ENCODE data around the gene NPAS3. TPM values are rescaled to one million over a fixed set of nuclear protein-coding genes. Genes with fewer than 3 reads are reported as not detected.
A peak's percentile ranks its signal among the peaks of the same experiment; 100 is the strongest.

NPAS3 gene
- polyA plus RNA-seq, 1 donor = 1.0 TPM

DNA sequence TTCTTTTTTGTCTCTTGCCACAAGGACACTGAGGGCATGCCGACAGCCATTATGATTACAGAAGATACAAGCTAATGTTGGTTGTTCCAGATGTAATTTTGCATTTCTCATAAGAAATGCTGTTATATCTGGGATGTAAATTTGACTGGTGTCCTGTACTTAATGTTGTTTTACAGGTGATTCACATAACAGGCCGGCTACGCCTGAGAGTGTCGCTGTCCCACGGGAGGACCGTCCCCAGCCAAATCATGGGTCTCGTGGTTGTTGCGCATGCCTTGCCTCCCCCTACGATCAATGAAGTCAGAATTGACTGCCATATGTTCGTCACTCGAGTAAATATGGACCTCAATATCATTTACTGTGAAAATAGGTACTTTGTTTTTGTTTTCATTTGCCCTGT is 835.5 kb downstream of the NPAS3 start:
- Histone ChIP-seq H3K27me3 (ENCODE audit: control insufficient read depth, insufficient read depth, low read length) (no peaks in the 10 kb centered on the region), H3K9me3 (ENCODE audit: control insufficient read depth, low read depth, low read length) (no peaks in the 10 kb centered on the region), H3K4me1 (ENCODE audit: control insufficient read depth, insufficient read depth, low read length) (no peaks in the 10 kb centered on the region), H3K27ac (ENCODE audit: low read length) (no peak overlapping the region), H3K4me3 (ENCODE audit: low read length) (no peak overlapping the region), H3K36me3 (ENCODE audit: control insufficient read depth, insufficient read depth, low read length) (no peaks in the 10 kb centered on the region)
- DNase-seq = no peak
- 94% methylated on average over 2 of the region's 11 CpGs for WGBS (ENCODE audit: insufficient coverage, low lambda C conversion rate)

DNA sequence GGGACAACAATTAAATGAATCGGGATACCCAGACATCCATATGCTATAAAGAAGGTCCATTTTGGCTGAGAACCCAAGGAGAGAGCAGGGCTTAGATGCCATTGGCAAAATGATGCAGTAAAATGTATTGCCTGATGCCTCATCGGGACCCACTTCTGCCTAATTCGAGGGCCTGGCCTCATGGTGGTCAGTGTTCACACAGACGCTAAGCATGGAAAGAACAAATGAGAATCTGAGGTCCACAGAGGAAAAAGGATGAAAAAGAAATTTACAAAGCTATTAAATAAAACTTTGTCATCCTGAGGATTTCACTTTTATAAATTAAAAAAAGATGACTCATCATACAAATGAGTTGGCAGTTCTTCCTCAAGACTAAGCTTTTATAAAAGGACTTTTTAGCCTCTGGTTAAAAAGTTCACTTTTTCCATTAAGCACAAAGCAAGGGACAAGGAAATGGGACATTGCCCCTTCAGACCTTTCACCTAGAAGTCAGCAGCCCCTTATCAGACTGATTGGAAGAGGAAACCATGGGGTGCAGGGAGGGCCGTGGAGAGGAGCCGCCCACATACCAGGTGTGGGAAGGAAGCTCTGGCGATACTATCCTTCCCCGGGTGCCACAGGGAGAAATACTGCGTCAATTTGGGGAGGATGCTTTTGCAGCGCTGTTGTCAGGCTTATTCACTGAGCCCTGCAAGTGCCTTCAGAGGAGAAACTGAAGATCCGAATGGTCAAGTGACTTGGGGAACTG is 836.2 kb downstream of the NPAS3 start:
- DNase-seq = peak; percentile 48 to 75
- no peaks in the 10 kb centered on the region for H3K36me3 ChIP-seq (ENCODE audit: control insufficient read depth, insufficient read depth, low read length)
- no peaks in the 10 kb centered on the region for H3K27me3 ChIP-seq (ENCODE audit: control insufficient read depth, insufficient read depth, low read length)
- no CpG with 5 or more reads among the region's 11 CpGs for WGBS (ENCODE audit: insufficient coverage, low lambda C conversion rate)
- H3K27ac ChIP-seq (ENCODE audit: low read length) = no peak overlapping the region
- no peaks in the 10 kb centered on the region for H3K4me1 ChIP-seq (ENCODE audit: control insufficient read depth, insufficient read depth, low read length)
- no peaks in the 10 kb centered on the region for H3K9me3 ChIP-seq (ENCODE audit: control insufficient read depth, low read depth, low read length)
- H3K4me3 ChIP-seq (ENCODE audit: low read length) = no peak overlapping the region

DNA sequence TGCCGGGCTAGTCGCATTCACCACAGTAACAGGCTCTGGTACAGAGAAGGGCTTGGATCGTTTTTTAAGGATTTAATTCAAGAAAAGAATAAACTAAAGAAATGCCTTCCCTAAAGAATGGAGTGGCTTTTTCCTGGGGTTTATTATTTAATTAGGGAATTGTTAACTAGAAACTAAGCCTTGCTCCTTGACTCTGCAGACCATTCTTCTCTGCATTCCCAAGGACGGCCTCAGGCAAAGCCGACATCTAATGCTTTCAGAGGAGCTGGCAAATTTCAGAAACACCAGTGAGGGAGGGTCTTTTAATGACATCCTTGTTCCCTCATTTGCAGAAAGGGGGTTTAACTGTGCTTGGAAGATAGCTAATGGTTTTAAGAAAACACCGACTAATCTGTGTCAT is 838.2 kb downstream of the NPAS3 start:
- Histone ChIP-seq H3K27me3 (ENCODE audit: control insufficient read depth, insufficient read depth, low read length) (no peaks in the 10 kb centered on the region), H3K36me3 (ENCODE audit: control insufficient read depth, insufficient read depth, low read length) (no peaks in the 10 kb centered on the region), H3K9me3 (ENCODE audit: control insufficient read depth, low read depth, low read length) (no peaks in the 10 kb centered on the region), H3K4me3 (ENCODE audit: low read length) (no peak overlapping the region), H3K4me1 (ENCODE audit: control insufficient read depth, insufficient read depth, low read length) (no peaks in the 10 kb centered on the region), H3K27ac (ENCODE audit: low read length) (no peak overlapping the region)
- DNase-seq = no peak
- 92% methylated on average over 2 of the region's 6 CpGs for WGBS (ENCODE audit: insufficient coverage, low lambda C conversion rate)

DNA sequence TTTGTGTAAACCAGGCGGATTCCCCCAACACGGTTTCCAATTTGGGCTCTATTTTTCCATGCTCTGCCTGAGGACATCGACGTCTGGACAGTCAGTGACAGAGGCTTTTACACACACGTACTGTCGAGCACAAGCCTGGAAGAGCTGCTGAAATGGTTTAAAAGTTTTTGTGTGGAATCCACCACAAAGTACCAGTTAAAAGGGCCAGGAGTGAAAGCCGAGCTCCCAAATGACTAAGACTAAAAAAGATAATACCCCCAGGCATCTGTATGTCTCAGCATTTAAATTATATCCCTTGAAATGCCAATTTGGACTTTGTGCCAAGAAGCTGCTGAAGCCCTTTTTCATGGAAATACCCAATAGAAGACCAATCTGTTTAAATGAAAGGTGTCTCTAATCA is 839.0 kb downstream of the NPAS3 start:
- no peak for DNase-seq
- no CpG with 5 or more reads among the region's 7 CpGs for WGBS (ENCODE audit: insufficient coverage, low lambda C conversion rate)
- H3K27me3 ChIP-seq (ENCODE audit: control insufficient read depth, insufficient read depth, low read length) = no peaks in the 10 kb centered on the region
- no peaks in the 10 kb centered on the region for H3K4me1 ChIP-seq (ENCODE audit: control insufficient read depth, insufficient read depth, low read length)
- no peak overlapping the region for H3K4me3 ChIP-seq (ENCODE audit: low read length)
- H3K36me3 ChIP-seq (ENCODE audit: control insufficient read depth, insufficient read depth, low read length) = no peaks in the 10 kb centered on the region
- no peak overlapping the region for H3K27ac ChIP-seq (ENCODE audit: low read length)
- H3K9me3 ChIP-seq (ENCODE audit: control insufficient read depth, low read depth, low read length) = no peaks in the 10 kb centered on the region

DNA sequence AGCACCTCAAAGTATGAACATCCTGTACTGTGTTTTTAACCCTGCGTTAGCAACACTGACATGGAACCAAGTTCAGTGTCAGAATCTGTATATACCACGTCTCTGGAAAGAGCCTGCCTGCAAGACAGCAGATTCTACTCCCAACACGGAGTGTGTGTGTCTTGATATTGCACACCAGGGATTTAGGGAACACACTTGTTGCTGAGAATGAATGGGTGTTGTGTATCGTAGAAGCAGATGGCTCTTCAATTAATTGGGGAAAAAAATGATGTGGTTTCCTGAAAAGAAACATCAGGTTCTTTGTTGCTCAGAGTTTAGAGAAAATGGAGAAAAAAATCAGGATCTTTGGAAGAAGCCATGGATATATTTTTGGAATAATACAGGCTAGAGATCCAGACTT is 841.4 kb downstream of the NPAS3 start:
- no peaks in the 10 kb centered on the region for H3K9me3 ChIP-seq (ENCODE audit: control insufficient read depth, low read depth, low read length)
- H3K27ac ChIP-seq (ENCODE audit: low read length) = no peak overlapping the region
- no peaks in the 10 kb centered on the region for H3K36me3 ChIP-seq (ENCODE audit: control insufficient read depth, insufficient read depth, low read length)
- H3K27me3 ChIP-seq (ENCODE audit: control insufficient read depth, insufficient read depth, low read length) = no peaks in the 10 kb centered on the region
- 100% methylated on average over 1 of the region's 4 CpGs for WGBS (ENCODE audit: insufficient coverage, low lambda C conversion rate)
- H3K4me1 ChIP-seq (ENCODE audit: control insufficient read depth, insufficient read depth, low read length) = no peaks in the 10 kb centered on the region
- no peak for DNase-seq
- no peak overlapping the region for H3K4me3 ChIP-seq (ENCODE audit: low read length)

DNA sequence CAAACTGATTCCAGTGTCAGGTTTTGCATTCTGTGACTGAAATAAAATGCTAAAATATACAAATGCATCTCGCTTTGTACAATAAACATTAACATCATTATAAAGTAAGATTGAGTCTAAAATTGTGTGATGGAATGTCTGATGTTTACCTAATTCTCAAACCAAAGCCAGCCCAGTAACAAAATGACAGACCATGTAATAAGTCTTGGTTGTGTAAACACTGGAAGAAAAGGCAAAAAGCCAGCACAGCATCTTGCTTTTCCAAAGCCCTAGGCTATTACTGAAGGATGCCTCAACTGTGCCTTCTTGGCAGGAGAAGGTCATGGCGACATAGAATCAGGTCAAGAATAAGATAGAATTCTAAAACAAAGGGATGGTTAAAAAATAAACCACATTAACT is 842.6 kb downstream of the NPAS3 start:
- H3K36me3 ChIP-seq (ENCODE audit: control insufficient read depth, insufficient read depth, low read length) = no peaks in the 10 kb centered on the region
- WGBS (ENCODE audit: insufficient coverage, low lambda C conversion rate) = 100% methylated on average over 1 of the region's 2 CpGs
- no peak for DNase-seq
- no peak overlapping the region for H3K4me3 ChIP-seq (ENCODE audit: low read length)
- H3K4me1 ChIP-seq (ENCODE audit: control insufficient read depth, insufficient read depth, low read length) = no peaks in the 10 kb centered on the region
- H3K27me3 ChIP-seq (ENCODE audit: control insufficient read depth, insufficient read depth, low read length) = no peaks in the 10 kb centered on the region
- no peak overlapping the region for H3K27ac ChIP-seq (ENCODE audit: low read length)
- no peaks in the 10 kb centered on the region for H3K9me3 ChIP-seq (ENCODE audit: control insufficient read depth, low read depth, low read length)

DNA sequence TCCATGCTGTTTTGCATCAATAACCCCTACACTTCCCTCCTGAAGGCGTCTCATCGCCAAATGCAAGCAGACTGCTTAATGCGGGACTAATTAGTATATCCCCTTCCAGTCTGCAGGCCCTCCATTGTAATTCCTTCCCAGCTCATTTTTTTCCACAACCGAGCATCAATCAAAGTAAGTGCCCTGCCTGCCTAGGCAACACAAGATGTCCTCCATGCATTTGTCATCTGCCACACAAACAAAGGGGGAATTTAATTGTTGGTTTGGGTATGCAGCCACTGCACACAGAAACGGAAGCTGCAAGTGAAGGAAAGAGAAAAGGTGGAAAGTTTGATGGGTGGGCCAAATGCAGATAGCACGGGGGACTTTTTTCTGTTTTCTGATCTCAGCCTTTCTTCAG is 844.2 kb downstream of the NPAS3 start:
- WGBS (ENCODE audit: insufficient coverage, low lambda C conversion rate) = 100% methylated on average over 3 of the region's 6 CpGs

DNA sequence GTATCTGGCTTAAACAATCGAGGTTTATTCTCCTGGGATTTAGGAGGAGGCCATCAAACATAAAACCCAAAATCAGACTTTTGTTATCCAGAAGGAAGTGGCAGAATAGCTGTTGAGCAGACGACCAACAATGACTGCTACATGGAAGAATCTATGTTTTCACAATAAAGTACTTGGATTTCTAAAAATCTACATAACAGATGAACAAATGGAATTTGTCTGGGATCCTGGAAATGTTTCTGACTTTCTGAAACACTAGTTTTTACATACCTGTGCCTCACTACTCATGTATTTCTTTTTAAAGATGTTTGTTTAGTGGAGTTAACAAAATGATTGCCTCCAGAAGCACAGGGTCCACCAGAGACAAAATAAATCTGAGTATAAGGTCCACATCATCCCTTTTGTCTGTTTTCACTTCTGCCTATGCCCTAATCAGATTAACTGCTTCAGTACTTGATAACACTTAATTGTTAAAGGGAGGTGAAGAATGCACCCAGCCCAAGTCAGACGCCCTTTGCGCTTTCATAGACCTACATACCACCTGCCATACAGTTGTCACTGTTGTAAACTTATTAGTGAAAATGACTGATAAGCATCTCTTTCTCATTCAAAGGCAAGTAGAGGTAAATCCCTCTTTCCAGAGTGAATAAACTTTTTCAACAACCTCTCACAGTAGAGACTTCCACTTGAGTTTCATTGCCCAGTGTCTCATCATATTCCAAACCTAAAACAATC is 847.6 kb downstream of the NPAS3 start:
- Histone ChIP-seq H3K9me3 (ENCODE audit: control insufficient read depth, low read depth, low read length) (no peaks in the 10 kb centered on the region), H3K4me1 (ENCODE audit: control insufficient read depth, insufficient read depth, low read length) (no peaks in the 10 kb centered on the region), H3K27ac (ENCODE audit: low read length) (no peak overlapping the region), H3K27me3 (ENCODE audit: control insufficient read depth, insufficient read depth, low read length) (peaks cover 2% of the 10 kb centered on the region), H3K4me3 (ENCODE audit: low read length) (no peak overlapping the region), H3K36me3 (ENCODE audit: control insufficient read depth, insufficient read depth, low read length) (no peaks in the 10 kb centered on the region)
- DNase-seq = no peak
- WGBS (ENCODE audit: insufficient coverage, low lambda C conversion rate) = 83% methylated on average over 1 of the region's 4 CpGs

More for the DNA sequence above, 844.2 kb downstream of the NPAS3 start:
- H3K36me3 ChIP-seq (ENCODE audit: control insufficient read depth, insufficient read depth, low read length) = no peaks in the 10 kb centered on the region
- H3K4me3 ChIP-seq (ENCODE audit: low read length) = no peak overlapping the region
- H3K9me3 ChIP-seq (ENCODE audit: control insufficient read depth, low read depth, low read length) = no peaks in the 10 kb centered on the region
- no peaks in the 10 kb centered on the region for H3K4me1 ChIP-seq (ENCODE audit: control insufficient read depth, insufficient read depth, low read length)
- H3K27ac ChIP-seq (ENCODE audit: low read length) = no peak overlapping the region
- H3K27me3 ChIP-seq (ENCODE audit: control insufficient read depth, insufficient read depth, low read length) = no peaks in the 10 kb centered on the region
- no peak for DNase-seq

DNA sequence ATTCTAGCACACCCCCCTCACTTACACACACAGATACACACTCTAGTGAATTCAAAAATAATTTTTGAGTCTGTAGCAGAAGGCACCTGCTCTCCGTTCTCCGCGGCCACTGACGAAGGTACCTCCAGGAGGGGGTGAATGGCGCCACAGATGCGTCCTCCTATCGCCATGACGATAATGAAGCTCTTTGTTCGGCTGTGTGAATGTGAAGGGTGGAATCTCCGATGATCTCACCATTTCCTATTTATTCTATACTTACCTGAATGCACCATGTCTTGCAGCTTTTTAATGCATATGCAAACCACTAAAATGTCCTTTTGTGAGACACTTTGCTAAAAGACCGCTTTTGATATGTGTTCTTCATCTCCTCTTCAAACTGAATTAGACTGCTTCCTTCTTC is 849.5 kb downstream of the NPAS3 start:
- WGBS (ENCODE audit: insufficient coverage, low lambda C conversion rate) = 80% methylated on average over 1 of the region's 11 CpGs
- Histone ChIP-seq H3K36me3 (ENCODE audit: control insufficient read depth, insufficient read depth, low read length) (no peaks in the 10 kb centered on the region), H3K4me1 (ENCODE audit: control insufficient read depth, insufficient read depth, low read length) (no peaks in the 10 kb centered on the region), H3K27ac (ENCODE audit: low read length) (no peak overlapping the region), H3K9me3 (ENCODE audit: control insufficient read depth, low read depth, low read length) (no peaks in the 10 kb centered on the region), H3K27me3 (ENCODE audit: control insufficient read depth, insufficient read depth, low read length) (peaks cover 6% of the 10 kb centered on the region), H3K4me3 (ENCODE audit: low read length) (no peak overlapping the region)
- DNase-seq = no peak

DNA sequence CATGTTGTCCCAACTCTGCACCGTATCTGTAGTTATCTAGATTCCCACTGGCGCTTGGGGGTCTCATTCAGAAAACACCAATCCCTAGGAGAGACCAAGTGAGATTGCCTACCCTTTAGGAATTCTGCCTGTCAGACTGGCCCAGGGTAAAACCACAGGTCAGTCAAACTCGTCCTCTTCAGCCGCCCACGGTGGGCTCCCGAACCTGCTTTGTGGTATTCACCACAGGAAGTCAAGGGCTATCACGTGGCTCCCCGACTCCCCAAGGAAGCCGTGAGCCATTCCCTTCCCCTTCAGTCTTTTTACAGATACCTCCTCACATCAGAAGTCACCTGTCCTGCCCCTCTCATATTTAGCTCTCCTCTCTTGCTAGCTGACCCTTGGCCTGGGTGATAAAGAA is 852.3 kb downstream of the NPAS3 start:
- peaks cover 29% of the 10 kb centered on the region for H3K27me3 ChIP-seq (ENCODE audit: control insufficient read depth, insufficient read depth, low read length)
- no peak overlapping the region for H3K27ac ChIP-seq (ENCODE audit: low read length)
- no peak overlapping the region for H3K4me3 ChIP-seq (ENCODE audit: low read length)
- H3K36me3 ChIP-seq (ENCODE audit: control insufficient read depth, insufficient read depth, low read length) = no peaks in the 10 kb centered on the region
- no peaks in the 10 kb centered on the region for H3K9me3 ChIP-seq (ENCODE audit: control insufficient read depth, low read depth, low read length)
- no peak for DNase-seq
- no peaks in the 10 kb centered on the region for H3K4me1 ChIP-seq (ENCODE audit: control insufficient read depth, insufficient read depth, low read length)
- WGBS (ENCODE audit: insufficient coverage, low lambda C conversion rate) = no CpG with 5 or more reads among the region's 9 CpGs
